Thoracic aorta (tissue), 2 donors: ENCODE measurements around the gene ANKRD37. TPM values are rescaled to one million over a fixed set of nuclear protein-coding genes. Genes with fewer than 3 reads are reported as not detected.

ENCODE experiments used
- ATAC-seq: fragments of 150-250 bp; one replicate; pipeline ENCODE4 v1.8.0; 2017; ENCODE audit warnings: low read depth; ENCODE audit not compliant: insufficient number of reproducible peaks, low FRiP score
- DNase-seq: peaks from one replicate; pipeline ENCODE4 v3.0.0-alpha.2; 2020; ENCODE audit warnings: low spot score
- H3K27ac ChIP-seq, 2 donors: fragments of 200-600 bp; sonication (generic); 1 replicate in 1 of 2; 2 replicates in 1 of 2; pipeline ENCODE4 v1.5.1; 2016; ENCODE audit warnings: mild to moderate bottlenecking in 2 of 2, moderate library complexity in 2 of 2
- H3K27me3 ChIP-seq: fragments of 200-600 bp; sonication (generic); replicated peaks from 2 replicates; pipeline ENCODE4 v1.6.0; 2016; ENCODE audit warnings: mild to moderate bottlenecking; ENCODE audit not compliant: insufficient read depth
- H3K36me3 ChIP-seq: fragments of 200-600 bp; sonication (generic); one replicate; pipeline ENCODE4 v1.5.1; 2016
- H3K4me1 ChIP-seq, 2 donors: fragments of 200-600 bp; sonication (generic); 1 replicate in 1 of 2; 2 replicates in 1 of 2; pipeline versions ENCODE4 v1.5.1 to v1.6.0; 2016; ENCODE audit warnings: low read depth in 2 of 2, mild to moderate bottlenecking in 1 of 2; ENCODE audit not compliant: control insufficient read depth in 1 of 2
- H3K4me3 ChIP-seq: fragments of 200-600 bp; sonication (generic); 2 replicates; pipeline ENCODE4 v1.5.1; 2016; ENCODE audit warnings: mild to moderate bottlenecking
- H3K9me3 ChIP-seq: fragments of 200-600 bp; sonication (generic); 2 replicates; pipeline ENCODE4 v1.5.1; 2016
- total RNA-seq, 2 donors: library from RNA; depleted of rRNA; stranded (reverse); fragments of >200 nt; gene quantifications; one replicate each; pipeline versions ENCODE4 v1.1.0 to v1.2.3, GENCODE V29; 2016
- TF ChIP-seq, protein P1 (sequence below): fragments of 200-600 bp; sonication (generic); IDR thresholded peaks from one replicate; pipeline ENCODE4 v1.5.1; 2019; ENCODE audit warnings: antibody characterized with exemption

ANKRD37 gene
- total RNA-seq, 2 donors from 2014 or later, result 15.7 to 24.2 TPM

DNA sequence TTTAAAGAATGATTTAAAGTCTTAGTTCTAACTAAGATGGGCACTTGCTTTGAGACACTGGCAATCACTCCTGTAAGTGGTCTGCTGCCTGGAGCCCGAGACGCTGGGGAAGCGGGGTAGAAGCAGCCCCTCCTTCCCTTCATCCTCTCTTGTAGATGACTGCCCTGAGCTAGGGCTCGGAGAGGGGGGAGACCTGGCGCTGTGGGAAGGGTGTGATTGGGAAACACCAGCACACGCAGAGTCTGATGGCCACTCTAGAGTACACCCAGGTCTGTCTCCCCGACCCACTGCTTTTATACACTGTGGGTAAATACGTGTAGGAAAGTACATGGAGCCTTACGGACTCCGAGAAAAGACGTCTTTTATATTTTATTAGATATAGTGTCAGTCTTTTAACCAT lies 24.9 kb upstream of the ANKRD37 start:
- no peak overlapping the region for H3K27ac ChIP-seq
- H3K27me3 ChIP-seq, result no peaks in the 10 kb centered on the region
- H3K4me1 ChIP-seq, result no peaks in the 10 kb centered on the region
- no peaks in the 10 kb centered on the region for H3K36me3 ChIP-seq
- H3K4me3 ChIP-seq, result no peak overlapping the region
- no peak for DNase-seq
- no peak for ATAC-seq
- TF ChIP-seq, protein P1, sequence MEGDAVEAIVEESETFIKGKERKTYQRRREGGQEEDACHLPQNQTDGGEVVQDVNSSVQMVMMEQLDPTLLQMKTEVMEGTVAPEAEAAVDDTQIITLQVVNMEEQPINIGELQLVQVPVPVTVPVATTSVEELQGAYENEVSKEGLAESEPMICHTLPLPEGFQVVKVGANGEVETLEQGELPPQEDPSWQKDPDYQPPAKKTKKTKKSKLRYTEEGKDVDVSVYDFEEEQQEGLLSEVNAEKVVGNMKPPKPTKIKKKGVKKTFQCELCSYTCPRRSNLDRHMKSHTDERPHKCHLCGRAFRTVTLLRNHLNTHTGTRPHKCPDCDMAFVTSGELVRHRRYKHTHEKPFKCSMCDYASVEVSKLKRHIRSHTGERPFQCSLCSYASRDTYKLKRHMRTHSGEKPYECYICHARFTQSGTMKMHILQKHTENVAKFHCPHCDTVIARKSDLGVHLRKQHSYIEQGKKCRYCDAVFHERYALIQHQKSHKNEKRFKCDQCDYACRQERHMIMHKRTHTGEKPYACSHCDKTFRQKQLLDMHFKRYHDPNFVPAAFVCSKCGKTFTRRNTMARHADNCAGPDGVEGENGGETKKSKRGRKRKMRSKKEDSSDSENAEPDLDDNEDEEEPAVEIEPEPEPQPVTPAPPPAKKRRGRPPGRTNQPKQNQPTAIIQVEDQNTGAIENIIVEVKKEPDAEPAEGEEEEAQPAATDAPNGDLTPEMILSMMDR, result no peak
- no peaks in the 10 kb centered on the region for H3K9me3 ChIP-seq

DNA sequence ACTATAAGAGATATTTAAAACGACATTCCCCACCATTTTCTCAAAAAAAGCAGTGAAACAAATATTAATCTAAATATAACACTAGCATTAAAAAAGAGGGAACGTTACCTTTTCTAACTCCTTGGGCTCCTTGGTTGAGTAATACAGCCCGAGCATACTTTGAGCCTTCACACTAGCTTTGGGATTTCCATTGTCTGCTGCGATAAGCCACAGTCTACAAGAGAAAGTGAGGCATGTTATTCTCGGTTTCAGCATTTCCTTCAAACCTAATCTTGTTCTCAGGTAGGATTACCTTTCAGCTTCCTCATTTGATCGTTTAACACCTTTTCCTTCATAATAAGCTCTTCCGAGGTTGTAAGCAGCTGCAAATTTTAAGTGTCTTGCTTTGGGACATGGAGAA lies 22.6 kb upstream of the ANKRD37 start:
- no peak for ATAC-seq
- Histone ChIP-seq H3K4me1 (no peaks in the 10 kb centered on the region), H3K27ac (no peak overlapping the region)

DNA sequence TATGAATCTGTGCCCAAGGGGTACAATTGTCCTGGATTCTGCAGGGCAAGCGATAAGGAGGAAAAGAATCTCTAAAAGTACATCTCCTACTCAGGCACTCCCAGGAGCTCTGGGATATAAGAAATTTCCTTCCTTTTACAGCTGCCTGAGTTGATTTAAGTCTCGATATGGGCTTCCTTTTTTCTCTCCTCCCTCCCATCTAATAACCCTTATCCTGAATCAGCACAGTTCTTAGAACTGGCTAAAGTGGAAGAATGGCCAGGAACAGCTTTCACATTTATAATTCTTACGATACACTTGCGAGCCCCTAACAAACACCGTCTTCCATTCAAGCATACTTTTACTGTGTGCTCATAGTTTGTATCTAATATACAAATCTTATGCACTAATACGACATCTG lies 22.1 kb upstream of the ANKRD37 start:
- TF ChIP-seq, protein P1, result no peak
- DNase-seq (no peak), ATAC-seq (no peak)
- Histone ChIP-seq H3K27ac (no peak overlapping the region), H3K27me3 (no peaks in the 10 kb centered on the region), H3K36me3 (peaks cover 5% of the 10 kb centered on the region), H3K4me3 (no peak overlapping the region), H3K9me3 (no peaks in the 10 kb centered on the region), H3K4me1 (no peaks in the 10 kb centered on the region)

More for the DNA sequence above, 22.6 kb upstream of the ANKRD37 start:
- Histone ChIP-seq H3K27me3 (no peaks in the 10 kb centered on the region), H3K4me3 (no peak overlapping the region), H3K36me3 (peaks cover 5% of the 10 kb centered on the region), H3K9me3 (no peaks in the 10 kb centered on the region)
- no peak for DNase-seq
- TF ChIP-seq, protein P1, result no peak

DNA sequence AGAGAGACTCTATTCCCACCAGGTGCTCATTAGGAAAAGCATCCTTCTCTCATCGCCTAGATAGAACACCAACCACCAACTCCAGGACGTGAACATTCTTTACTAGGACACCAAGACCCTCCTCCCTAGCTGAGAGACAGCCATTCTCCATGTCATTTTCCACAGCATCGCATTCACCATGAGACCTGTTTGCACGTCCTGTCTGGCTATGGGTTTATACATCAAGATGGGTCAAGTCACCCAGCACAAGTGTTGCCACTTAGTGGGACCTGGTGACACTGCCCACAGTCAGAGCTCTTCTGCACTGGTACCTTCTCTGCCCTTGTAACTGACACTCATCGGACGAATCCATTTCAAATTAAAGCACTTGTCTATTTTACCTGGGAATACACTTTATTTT lies 18.4 kb upstream of the ANKRD37 start:
- ATAC-seq, result no peak
- Histone ChIP-seq H3K4me1 (no peaks in the 10 kb centered on the region), H3K27ac (no peak overlapping the region), H3K27me3 (no peaks in the 10 kb centered on the region), H3K9me3 (no peaks in the 10 kb centered on the region), H3K4me3 (no peak overlapping the region), H3K36me3 (peaks cover 5% of the 10 kb centered on the region)
- TF ChIP-seq, protein P1, result no peak
- DNase-seq, result no peak

DNA sequence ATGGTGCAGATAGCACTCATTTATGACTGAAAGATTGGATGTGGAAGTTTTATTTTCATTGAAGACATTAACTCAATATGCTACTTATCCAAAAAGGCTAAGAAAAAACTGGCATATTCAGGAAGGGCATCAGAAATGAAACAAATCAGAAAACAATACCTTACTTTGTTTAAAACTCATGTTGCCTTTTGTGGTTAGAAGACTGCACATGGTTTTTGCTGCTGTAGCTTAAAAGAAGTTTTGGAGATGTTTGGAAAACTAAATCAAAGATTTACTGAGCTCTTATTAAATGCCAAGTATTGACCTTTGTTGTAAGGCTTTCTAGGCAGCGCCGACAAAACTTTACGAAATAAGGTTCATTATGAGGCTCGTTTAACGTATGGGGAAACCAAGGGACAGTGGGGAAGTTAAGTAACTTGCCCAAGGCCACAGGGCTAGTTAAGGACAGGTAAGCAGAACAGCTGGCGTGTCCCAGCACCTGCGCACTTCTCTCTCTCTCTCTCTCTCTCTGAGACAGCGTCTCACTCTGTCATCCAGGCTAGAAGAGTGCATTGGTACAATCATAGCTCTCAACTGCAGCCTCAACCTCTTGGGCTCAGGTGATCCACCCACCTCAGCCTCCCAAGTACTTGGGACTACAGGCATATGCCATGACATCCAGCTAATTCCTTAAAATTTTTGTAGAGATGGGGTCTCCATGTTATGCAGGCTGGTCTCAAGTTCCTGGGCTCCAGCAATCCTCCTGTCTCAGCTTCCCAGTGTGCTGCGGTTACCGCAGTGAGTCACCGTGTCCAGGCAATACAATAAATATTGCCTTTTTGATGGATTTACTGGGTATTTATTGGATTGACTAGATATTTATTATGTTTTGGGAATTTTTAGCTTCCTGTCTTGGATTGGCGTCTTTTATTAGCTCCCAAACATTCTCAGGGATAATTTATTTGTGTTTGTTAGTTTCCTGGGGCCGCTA lies 17.0 kb upstream of the ANKRD37 start:
- Histone ChIP-seq H3K27ac (no peak overlapping the region), H3K9me3 (no peaks in the 10 kb centered on the region), H3K36me3 (peaks cover 5% of the 10 kb centered on the region), H3K4me3 (no peak overlapping the region), H3K4me1 (peaks cover 0 to 4% of the 10 kb centered on the region in 2 donors), H3K27me3 (no peaks in the 10 kb centered on the region)
- TF ChIP-seq, protein P1, result no peak
- no peak for DNase-seq
- ATAC-seq, result no peak
